Gastroesophageal sphincter (tissue), 4 donors: ENCODE data around the gene PRR35. TPM values are rescaled to one million over a fixed set of nuclear protein-coding genes. Genes with fewer than 3 reads are reported as not detected.

Experiments used
- ATAC-seq: fragments of 150-250 bp; one replicate; pipeline ENCODE4 v1.9.1; 2016; ENCODE audit warnings: mild to moderate bottlenecking, moderate library complexity
- H3K27ac ChIP-seq, 4 donors: fragments of 200-600 bp; sonication (generic) in 3 of 4; 1 replicate in 3 of 4; 2 replicates in 1 of 4; pipeline ENCODE4 v1.5.1; 2016 to 2019
- H3K27me3 ChIP-seq: fragments of 200-600 bp; sonication (generic); one replicate; pipeline ENCODE4 v1.5.1; 2019
- H3K36me3 ChIP-seq, 2 donors: fragments of 200-600 bp; sonication (generic); one replicate each; pipeline ENCODE4 v1.5.1; 2019; ENCODE audit warnings: control low read depth in 1 of 2
- H3K4me1 ChIP-seq, 3 donors: fragments of 200-600 bp; sonication (generic); 1 replicate in 2 of 3; 2 replicates in 1 of 3; pipeline ENCODE4 v1.5.1; 2016 to 2019; ENCODE audit warnings: control low read depth in 2 of 3
- H3K4me3 ChIP-seq, 2 donors: fragments of 200-600 bp; sonication (generic); one replicate each; pipeline ENCODE4 v1.5.1; 2019; ENCODE audit warnings: mild to moderate bottlenecking in 1 of 2, moderate library complexity in 1 of 2
- H3K9me3 ChIP-seq, 3 donors: fragments of 200-600 bp; sonication (generic); one replicate each; pipeline ENCODE4 v1.5.1; 2017 to 2019; ENCODE audit warnings: control low read depth in 2 of 3
- EP300 ChIP-seq: sonication (generic); formaldehyde crosslinking; IDR thresholded peaks from one replicate; pipeline ENCODE4 v1.6.1; 2017; ENCODE audit warnings: antibody characterized with exemption, mild to moderate bottlenecking
- POLR2A ChIP-seq, 2 donors: fragments of 450-650 bp; IDR thresholded peaks; one replicate each; pipeline ENCODE4 v1.6.1; 2017; ENCODE audit warnings: antibody characterized with exemption in 2 of 2, mild to moderate bottlenecking in 2 of 2, moderate library complexity in 1 of 2
- POLR2AphosphoS5 ChIP-seq: sonication (generic); formaldehyde crosslinking; IDR thresholded peaks from one replicate; pipeline ENCODE4 v1.6.1; 2017; ENCODE audit warnings: antibody characterized with exemption
- WGBS, 2 donors: methylation state at CpG; one replicate each; pipeline ENCODE4 v1.1.5; 2018; ENCODE audit warnings: low coverage in 1 of 2; 5-methylcytosine and 5-hydroxymethylcytosine counted together
- total RNA-seq, 4 donors: library from RNA; depleted of rRNA; stranded (reverse); fragments of >200 nt; gene quantifications; one replicate each; pipeline ENCODE4 v1.1.0, GENCODE V29; 2016
- TF ChIP-seq, protein P1 (sequence below), 4 experiments: fragments of 200-600 bp in 2 of 4; fragments of 450-650 bp in 2 of 4; sonication (generic) in 1 of 4; IDR thresholded peaks; one replicate each; pipeline ENCODE4 v1.5.1; 2017 to 2019; ENCODE audit warnings: antibody characterized with exemption in 4 of 4, mild to moderate bottlenecking in 2 of 4, moderate library complexity in 2 of 4

PRR35 gene
- total RNA-seq, 4 donors from 2014 or later: not detected

GRCh38 chr16:576197-576822 is 16.1 kb downstream of the PRR35 start:
- Histone ChIP-seq H3K27ac (no peak overlapping the region), H3K27me3 (no peaks in the 10 kb centered on the region), H3K4me1 (peaks cover 0 to 23% (median 0%) of the 10 kb centered on the region in 3 donors), H3K4me3 (no peak overlapping the region), H3K9me3 (no peaks in the 10 kb centered on the region), H3K36me3 (peaks cover 0 to 54% of the 10 kb centered on the region in 2 donors)
- WGBS, 2 donors: 63 to 68% methylated on average over 2 of the region's 21 CpGs
- TF ChIP-seq POLR2AphosphoS5 (no peak), POLR2A (IDR thresholded peaks at IDR 0.05) (no peak), EP300 (no peak)
- TF ChIP-seq, protein P1, sequence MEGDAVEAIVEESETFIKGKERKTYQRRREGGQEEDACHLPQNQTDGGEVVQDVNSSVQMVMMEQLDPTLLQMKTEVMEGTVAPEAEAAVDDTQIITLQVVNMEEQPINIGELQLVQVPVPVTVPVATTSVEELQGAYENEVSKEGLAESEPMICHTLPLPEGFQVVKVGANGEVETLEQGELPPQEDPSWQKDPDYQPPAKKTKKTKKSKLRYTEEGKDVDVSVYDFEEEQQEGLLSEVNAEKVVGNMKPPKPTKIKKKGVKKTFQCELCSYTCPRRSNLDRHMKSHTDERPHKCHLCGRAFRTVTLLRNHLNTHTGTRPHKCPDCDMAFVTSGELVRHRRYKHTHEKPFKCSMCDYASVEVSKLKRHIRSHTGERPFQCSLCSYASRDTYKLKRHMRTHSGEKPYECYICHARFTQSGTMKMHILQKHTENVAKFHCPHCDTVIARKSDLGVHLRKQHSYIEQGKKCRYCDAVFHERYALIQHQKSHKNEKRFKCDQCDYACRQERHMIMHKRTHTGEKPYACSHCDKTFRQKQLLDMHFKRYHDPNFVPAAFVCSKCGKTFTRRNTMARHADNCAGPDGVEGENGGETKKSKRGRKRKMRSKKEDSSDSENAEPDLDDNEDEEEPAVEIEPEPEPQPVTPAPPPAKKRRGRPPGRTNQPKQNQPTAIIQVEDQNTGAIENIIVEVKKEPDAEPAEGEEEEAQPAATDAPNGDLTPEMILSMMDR (IDR thresholded peaks at IDR 0.05): no peak
- no peak for ATAC-seq

GRCh38 chr16:576823-577201 is 16.6 kb downstream of the PRR35 start:
- no peaks in the 10 kb centered on the region for H3K27me3 ChIP-seq
- TF ChIP-seq, protein P1 (IDR thresholded peaks at IDR 0.05): no peak
- TF ChIP-seq POLR2A (IDR thresholded peaks at IDR 0.05): no peak
- TF ChIP-seq EP300: no peak
- TF ChIP-seq POLR2AphosphoS5: no peak

DNA sequence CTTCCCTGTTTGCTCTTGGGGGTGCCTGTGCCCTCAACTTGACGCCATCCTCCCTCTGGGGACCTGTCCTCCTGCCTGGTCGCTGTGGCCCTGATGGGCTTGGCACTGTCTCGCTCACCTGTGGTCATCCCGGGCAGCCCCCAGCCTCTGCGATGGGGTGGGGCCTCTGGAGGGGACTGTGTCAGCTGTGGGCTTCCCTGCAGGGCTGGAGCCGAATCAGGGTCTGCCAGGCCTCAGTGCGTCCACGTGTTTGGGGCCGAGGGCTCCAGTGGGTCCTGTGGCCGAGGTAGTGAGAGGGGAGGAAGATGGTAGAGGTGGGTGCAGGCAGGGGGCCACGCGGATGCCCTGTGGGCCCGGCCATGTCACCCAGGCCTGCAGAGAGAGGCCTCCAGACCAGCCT is 17.6 kb downstream of the PRR35 start:
- peaks cover 0 to 53% of the 10 kb centered on the region in 2 donors for H3K36me3 ChIP-seq
- no peak overlapping the region for H3K27ac ChIP-seq
- H3K4me3 ChIP-seq: no peak overlapping the region
- H3K9me3 ChIP-seq: no peaks in the 10 kb centered on the region
- TF ChIP-seq, protein P1 (IDR thresholded peaks at IDR 0.05): no peak
- TF ChIP-seq POLR2A (IDR thresholded peaks at IDR 0.05): no peak
- TF ChIP-seq EP300: no peak
- no peak for TF ChIP-seq POLR2AphosphoS5
- peaks cover 0 to 19% (median 0%) of the 10 kb centered on the region in 3 donors for H3K4me1 ChIP-seq
- WGBS, 2 donors: no CpG with 5 or more reads among the region's 13 CpGs
- no peak for ATAC-seq
- no peaks in the 10 kb centered on the region for H3K27me3 ChIP-seq

More at GRCh38 chr16:576823-577201, 16.6 kb downstream of the PRR35 start:
- H3K27ac ChIP-seq: no peak overlapping the region
- WGBS, 2 donors: 48 to 58% methylated on average over 4 to 6 of the region's 8 CpGs
- H3K4me3 ChIP-seq: no peak overlapping the region
- H3K4me1 ChIP-seq: peaks cover 0 to 19% (median 0%) of the 10 kb centered on the region in 3 donors
- no peaks in the 10 kb centered on the region for H3K9me3 ChIP-seq
- H3K36me3 ChIP-seq: peaks cover 0 to 53% of the 10 kb centered on the region in 2 donors
- no peak for ATAC-seq

GRCh38 chr16:578232-578869 is 18.2 kb downstream of the PRR35 start:
- TF ChIP-seq POLR2AphosphoS5: no peak
- TF ChIP-seq, protein P1 (IDR thresholded peaks at IDR 0.05): no peak
- H3K9me3 ChIP-seq: no peaks in the 10 kb centered on the region
- WGBS, 2 donors: 56% methylated on average over 4 of the region's 24 CpGs; no CpG with 5 or more reads in 1 of the 2 donors
- no peak for ATAC-seq
- H3K4me1 ChIP-seq: peaks cover 0 to 19% (median 0%) of the 10 kb centered on the region in 3 donors
- no peak overlapping the region for H3K4me3 ChIP-seq
- H3K27ac ChIP-seq: no peak overlapping the region
- no peaks in the 10 kb centered on the region for H3K27me3 ChIP-seq
- peaks cover 0 to 55% of the 10 kb centered on the region in 2 donors for H3K36me3 ChIP-seq
